ENCODE results near the gene BICDL1. TPM values are rescaled to one million over a fixed set of nuclear protein-coding genes. Genes with fewer than 3 reads are reported as not detected.
"Not testable (repeated sequence)": the region's sequence is repeated elsewhere in the genome, so short reads cannot be mapped to it uniquely, and the experiment has no call there.

Gene BICDL1
- total RNA-seq, 2 donors from 2014 or later = 5.9 to 6.2 TPM

GRCh38 chr12:119959435-119959834, 29.6 kb upstream of the BICDL1 start:
- 79 to 100% methylated on average over 2 of the region's 2 CpGs for WGBS, 2 donors
- no peaks in the 10 kb centered on the region for H3K4me1 ChIP-seq
- no peak for TF ChIP-seq POLR2A (IDR thresholded peaks at IDR 0.05)
- no peak for TF ChIP-seq CTCF (IDR thresholded peaks at IDR 0.05)
- ATAC-seq (no peak), DNase-seq (no peak)
- intact Hi-C loops (cut with DNase I) = no loop called here
- H3K4me3 ChIP-seq = no peak overlapping the region
- no peaks in the 10 kb centered on the region for H3K36me3 ChIP-seq (replicated peaks in 1 of 2; ENCODE audit: insufficient read depth in 1 of 2, low read depth in 2 of 2)
- peaks cover 0 to 15% (median 0%) of the 10 kb centered on the region in 3 donors for H3K9me3 ChIP-seq
- H3K27ac ChIP-seq = no peak overlapping the region
- H3K27me3 ChIP-seq = no peaks in the 10 kb centered on the region

- Histone ChIP-seq H3K27me3 (no peaks in the 10 kb centered on the region), H3K36me3 (replicated peaks in 1 of 2; ENCODE audit: insufficient read depth in 1 of 2, low read depth in 2 of 2) (no peaks in the 10 kb centered on the region), H3K4me1 (peaks cover 5% of the 10 kb centered on the region), H3K9me3 (no peaks in the 10 kb centered on the region), H3K27ac (no peak overlapping the region), H3K4me3 (no peak overlapping the region)
- ATAC-seq = no peak
- no peak for DNase-seq
- intact Hi-C loops (cut with DNase I) = no loop called here
- no peak for TF ChIP-seq POLR2A (IDR thresholded peaks at IDR 0.05)
- no peak for TF ChIP-seq CTCF (IDR thresholded peaks at IDR 0.05)
- 78 to 89% methylated on average over 6 of the region's 6 CpGs for WGBS, 2 donors
Observed at GRCh38 chr12:119964123-119964522, 24.9 kb upstream of the BICDL1 start.

- no peaks in the 10 kb centered on the region for H3K36me3 ChIP-seq (replicated peaks in 1 of 2; ENCODE audit: insufficient read depth in 1 of 2, low read depth in 2 of 2)
- peak; percentile 53 for ATAC-seq
- peak in 1 of 4 donors; percentile 7 for DNase-seq
- H3K27ac ChIP-seq = peak overlapping the region in 3 of 4 donors; percentile 28 to 69 (median 40)
- no peaks in the 10 kb centered on the region for H3K27me3 ChIP-seq
- no peak overlapping the region for H3K4me3 ChIP-seq
- peaks cover 5% of the 10 kb centered on the region for H3K4me1 ChIP-seq
- 67 to 71% methylated on average over 6 of the region's 6 CpGs for WGBS, 2 donors
- TF ChIP-seq CTCF (IDR thresholded peaks at IDR 0.05) = no peak
- TF ChIP-seq POLR2A (IDR thresholded peaks at IDR 0.05) = no peak
- intact Hi-C loops (cut with DNase I) = no loop called here
- H3K9me3 ChIP-seq = no peaks in the 10 kb centered on the region
Observed at GRCh38 chr12:119964929-119965328, 24.1 kb upstream of the BICDL1 start.

- WGBS, 2 donors = 30 to 35% methylated on average over 1 of the region's 1 CpG
- no peak for DNase-seq
- no peak for ATAC-seq
- peaks cover 0 to 5% of the 10 kb centered on the region in 2 donors for H3K27me3 ChIP-seq
- intact Hi-C loops (cut with DNase I) = no loop called here
- H3K4me1 ChIP-seq = no peaks in the 10 kb centered on the region
- no peak overlapping the region for H3K4me3 ChIP-seq
- no peaks in the 10 kb centered on the region for H3K9me3 ChIP-seq
- no peak overlapping the region for H3K27ac ChIP-seq
- TF ChIP-seq POLR2A (IDR thresholded peaks at IDR 0.05) (no peak), CTCF (IDR thresholded peaks at IDR 0.05) (no peak)
- H3K36me3 ChIP-seq (replicated peaks in 1 of 2; ENCODE audit: insufficient read depth in 1 of 2, low read depth in 2 of 2) = no peaks in the 10 kb centered on the region
Observed at GRCh38 chr12:119980242-119980641, 8.8 kb upstream of the BICDL1 start.

- H3K27ac ChIP-seq; DNase-seq; H3K4me1 ChIP-seq; intact Hi-C loops (cut with DNase I); H3K27me3 ChIP-seq; H3K36me3 ChIP-seq (replicated peaks in 1 of 2; ENCODE audit: insufficient read depth in 1 of 2, low read depth in 2 of 2); H3K9me3 ChIP-seq; ATAC-seq; H3K4me3 ChIP-seq: not testable (repeated sequence)
- 75 to 81% methylated on average over 8 of the region's 8 CpGs for WGBS, 2 donors
Observed at GRCh38 chr12:119980702-119981101, 8.3 kb upstream of the BICDL1 start.
